HepG2 (cell line): ENCODE results near the gene PPP1R8. TPM values are rescaled to one million over a fixed set of nuclear protein-coding genes. Genes with fewer than 3 reads are reported as not detected.
A peak's percentile ranks its signal among the peaks of the same experiment; 100 is the strongest.

ENCODE experiments used
- ATAC-seq: fragments of 200-7000 bp; cut with Tn5 transposase; 3 replicates; pipeline ENCODE4 v1.9.1; 2020; ENCODE audit warnings: mild to moderate bottlenecking, moderate library complexity
- BruUV-seq: library from RNA; stranded (reverse); fragments of 400-500 nt; replicated peaks from 2 replicates; lab custom pipeline; 2021; lab: Mats Ljungman, UMichigan
- CTCF ChIA-PET: fragments of 300-600 bp; formaldehyde crosslinking; extraction: SDS; loops from one replicate; lab custom pipeline; 2021; ENCODE audit warnings: low total read pairs, inconsistent platforms, low intra/inter-chr PET ratio; lab: Yijun Ruan, JAX
- POLR2A ChIA-PET: fragments of 350-600 bp; sonication (Branson Sonifier 250); formaldehyde crosslinking; loops from one replicate; lab custom pipeline; 2020; ENCODE audit warnings: antibody characterized with exemption, inconsistent platforms; lab: Yijun Ruan, JAX
- DNase-seq: peaks from one replicate; pipeline ENCODE4 v3.0.0-alpha.2; 2015; ENCODE audit warnings: low spot score
- FAIRE-seq: peaks from 3 replicates; lab custom pipeline; 2011; peaks lifted over from hg19 to GRCh38; lab: Jason Lieb, UNC
- H2AFZ ChIP-seq: one replicate; pipeline ENCODE4 v1.6.1; 2011; ENCODE audit warnings: low read length, inconsistent platforms
- H3K27ac ChIP-seq: fragments of 300-600 bp; 3 replicates; pipeline ENCODE4 v1.8.0; 2011; ENCODE audit warnings: mixed run types, mild to moderate bottlenecking, mixed read lengths, low read length, inconsistent platforms; ENCODE audit not compliant: insufficient read depth; ENCODE audit errors: extremely low read length
- H3K27me3 ChIP-seq, 2 experiments: fragments of 200-600 bp in 1 of 2; 2 replicates in 1 of 2; 3 replicates in 1 of 2; pipeline versions ENCODE4 v1.6.0 to v1.8.0; 2011; ENCODE audit warnings: low read length in 2 of 2, mild to moderate bottlenecking in 2 of 2, moderate library complexity in 2 of 2, inconsistent platforms in 1 of 2; ENCODE audit not compliant: insufficient read depth in 2 of 2, control insufficient read depth in 1 of 2
- H3K36me3 ChIP-seq, 2 experiments: fragments of 200-600 bp in 1 of 2; replicated peaks in 1 of 2; 2 replicates in 1 of 2; 3 replicates in 1 of 2; pipeline versions ENCODE4 v1.5.1 to v1.8.0; 2011; ENCODE audit warnings: low read length in 2 of 2, inconsistent platforms in 1 of 2; ENCODE audit not compliant: insufficient read depth in 2 of 2, control insufficient read depth in 1 of 2
- H3K4me1 ChIP-seq: 2 replicates; pipeline ENCODE4 v1.5.1; 2012; ENCODE audit warnings: low read length, inconsistent platforms; ENCODE audit not compliant: insufficient read depth
- H3K4me2 ChIP-seq: 2 replicates; pipeline ENCODE4 v1.6.0; 2011; ENCODE audit warnings: low read depth, low read length, inconsistent platforms
- H3K4me3 ChIP-seq, 3 experiments: fragments of 200-600 bp in 1 of 3; sonication (generic), shearing (Covaris generic) in 1 of 3; replicated peaks in 1 of 3; 2 replicates each; pipeline ENCODE4 v1.5.1; 2011 to 2016; ENCODE audit warnings: low read length in 3 of 3, inconsistent platforms in 2 of 3, low read depth in 2 of 3, mild to moderate bottlenecking in 2 of 3, control low read depth in 1 of 3, mixed read lengths in 1 of 3; ENCODE audit not compliant: insufficient read depth in 1 of 3
- H3K79me2 ChIP-seq: one replicate; pipeline ENCODE4 v1.6.1; 2011; ENCODE audit warnings: low read length, inconsistent platforms; ENCODE audit not compliant: insufficient read depth
- H3K9ac ChIP-seq: 2 replicates; pipeline ENCODE4 v1.6.0; 2011; ENCODE audit warnings: mild to moderate bottlenecking, low read depth, low read length, inconsistent platforms; ENCODE audit not compliant: insufficient read depth
- H3K9me3 ChIP-seq: 2 replicates; pipeline ENCODE4 v1.5.1; 2012; ENCODE audit warnings: mild to moderate bottlenecking, low read length
- H4K20me1 ChIP-seq: 2 replicates; pipeline ENCODE4 v1.6.0; 2011; ENCODE audit warnings: inconsistent platforms, mild to moderate bottlenecking, low read length, moderate library complexity; ENCODE audit not compliant: insufficient read depth
- CREB1 ChIP-seq, 2 experiments: fragments of 450-650 bp in 1 of 2; IDR thresholded peaks; 2 replicates each; pipeline ENCODE4 v1.6.1; 2016 to 2017; ENCODE audit warnings: control low read depth in 1 of 2, mild to moderate bottlenecking in 1 of 2, missing compliant biosample characterization in 1 of 2, missing genetic modification characterization in 1 of 2
- GFI1 ChIP-seq: sonication (generic); formaldehyde crosslinking; IDR thresholded peaks from 2 replicates; pipeline ENCODE4 v1.5.0; 2020; ENCODE audit warnings: missing genetic modification reagents, mild to moderate bottlenecking, borderline replicate concordance
- HNF4G ChIP-seq, 2 experiments: sonication (generic) in 1 of 2; formaldehyde crosslinking in 1 of 2; IDR thresholded peaks; 2 replicates each; pipeline versions ENCODE4 v1.4.0 to v1.6.1; 2011 to 2020; ENCODE audit warnings: borderline replicate concordance in 2 of 2, low read depth in 2 of 2, mild to moderate bottlenecking in 2 of 2, low read length in 1 of 2, missing genetic modification reagents in 1 of 2, moderate library complexity in 1 of 2
- SNRNP70 ChIP-seq: fragments of 200-400 bp; formaldehyde crosslinking; IDR thresholded peaks from 2 replicates; pipeline ENCODE4 v1.6.1; 2017; ENCODE audit warnings: mild to moderate bottlenecking, low read depth, low read length, moderate library complexity
- ZKSCAN1 ChIP-seq: fragments of 150-350 bp; IDR thresholded peaks from 2 replicates; pipeline ENCODE4 v1.6.1; 2014; ENCODE audit warnings: low read length
- ZNF607 ChIP-seq: sonication (generic); formaldehyde crosslinking; IDR thresholded peaks from 2 replicates; pipeline ENCODE4 v1.5.1; 2020; ENCODE audit warnings: missing genetic modification reagents, mild to moderate bottlenecking, borderline replicate concordance
- ZNF777 ChIP-seq: sonication (generic); formaldehyde crosslinking; IDR thresholded peaks from 2 replicates; pipeline ENCODE4 v1.4.0; 2020; ENCODE audit warnings: missing genetic modification reagents
- ZNF850 ChIP-seq: sonication (generic); formaldehyde crosslinking; conservative IDR thresholded peaks from 2 replicates; pipeline ENCODE4 v1.9.0; 2021; ENCODE audit warnings: mild to moderate bottlenecking, missing genetic modification reagents
- WGBS: methylation state at CpG from one replicate; pipeline ENCODE4 v1.1.6; 2017; ENCODE audit warnings: low lambda C conversion rate; 5-methylcytosine and 5-hydroxymethylcytosine counted together
- in situ Hi-C: cut with HindIII; loops from 2 replicates; pipeline ENCODE4 v1.10.0; 2017; ENCODE audit warnings: low pct_unique_long_range_greater_than_20kb; ENCODE audit not compliant: extremely low pct_ligation_motif_present
- intact Hi-C: fragments of 100-400 bp; cut with micrococcal nuclease; formaldehyde crosslinking; loops from one replicate; pipeline ENCODE4 v1.10.0; 2022; ENCODE audit not compliant: unreplicated experiment
- polyA plus RNA-seq, 8 experiments: library from polyadenylated mRNA; depleted of rRNA in 3 of 8; stranded (reverse) in 7 of 8; unstranded in 1 of 8; fragments of >200 nt; fragmentation: Illumina TruSeq in 4 of 8; extraction: Trizol in 4 of 8; gene quantifications; 2 replicates each; pipeline versions ENCODE4 v1.2.1 to v1.2.3, GENCODE V29; 2011 to 2016; ENCODE audit warnings: low read depth in 4 of 8, missing spikeins in 1 of 8, mixed read lengths in 1 of 8; ENCODE audit not compliant: insufficient read depth in 1 of 8
- total RNA-seq, 5 experiments: library from RNA; depleted of rRNA; stranded (reverse); fragments of >200 nt; fragmentation: Illumina TruSeq; extraction: Trizol; gene quantifications; 2 replicates each; pipeline ENCODE4 v1.2.3, GENCODE V29; 2016; ENCODE audit warnings: low read depth in 1 of 5
- TF ChIP-seq, protein P1 (sequence below): sonication (generic); formaldehyde crosslinking; IDR thresholded peaks from 2 replicates; pipeline ENCODE4 v1.4.0; 2020; ENCODE audit warnings: missing genetic modification reagents, mild to moderate bottlenecking, borderline replicate concordance
- TF ChIP-seq, protein P2 (sequence below): IDR thresholded peaks from 2 replicates; pipeline ENCODE4 v1.6.1; 2012; ENCODE audit warnings: low read length, improper control_type of control experiment

Gene PPP1R8
- total and polyA plus RNA-seq, 2 of the 13 experiments (the other 11 are each of a cell fraction or from before 2014, with no cell fraction given): 38.3 to 62.2 TPM

DNA sequence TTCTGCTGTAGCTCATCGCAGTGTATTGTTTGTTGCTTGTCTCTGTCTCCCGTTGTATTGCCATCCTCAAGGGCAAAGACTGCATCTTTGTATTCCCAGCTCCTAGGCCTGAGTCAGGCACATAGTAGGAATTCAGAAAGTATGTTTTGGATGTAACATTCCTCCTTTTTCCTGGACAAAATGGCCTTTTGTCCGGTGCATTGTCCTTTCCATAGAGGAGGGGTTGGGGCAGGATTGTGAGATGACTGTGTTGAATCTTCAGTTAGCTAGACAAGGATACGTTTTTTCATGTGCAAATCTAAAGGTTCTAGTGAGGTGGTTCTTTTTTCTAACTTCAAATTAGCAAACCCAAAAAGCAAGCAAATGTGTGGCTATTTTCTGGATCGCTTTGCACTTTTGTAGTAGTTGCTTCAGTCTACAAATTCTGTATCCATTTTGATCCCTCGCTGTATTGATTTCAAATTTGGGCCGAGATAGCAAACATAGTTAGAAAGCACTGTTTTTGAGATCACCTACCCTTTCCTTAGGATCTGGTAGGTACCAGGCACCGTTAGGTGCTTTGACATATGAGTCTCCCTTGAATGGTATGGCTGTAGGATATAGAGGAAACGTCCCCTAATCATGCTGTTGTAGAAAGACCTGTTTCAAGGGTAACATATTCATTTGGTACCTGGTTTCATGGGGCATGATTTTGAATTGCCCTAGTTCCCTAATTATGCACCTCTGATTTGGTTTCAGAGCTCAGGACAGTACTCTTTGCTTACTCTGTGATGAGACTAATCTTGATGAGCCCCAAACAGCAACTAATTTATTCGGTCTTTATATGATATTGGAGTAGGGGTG is 1.2 kb downstream of the PPP1R8 start (continued):
- TF ChIP-seq, protein P1, sequence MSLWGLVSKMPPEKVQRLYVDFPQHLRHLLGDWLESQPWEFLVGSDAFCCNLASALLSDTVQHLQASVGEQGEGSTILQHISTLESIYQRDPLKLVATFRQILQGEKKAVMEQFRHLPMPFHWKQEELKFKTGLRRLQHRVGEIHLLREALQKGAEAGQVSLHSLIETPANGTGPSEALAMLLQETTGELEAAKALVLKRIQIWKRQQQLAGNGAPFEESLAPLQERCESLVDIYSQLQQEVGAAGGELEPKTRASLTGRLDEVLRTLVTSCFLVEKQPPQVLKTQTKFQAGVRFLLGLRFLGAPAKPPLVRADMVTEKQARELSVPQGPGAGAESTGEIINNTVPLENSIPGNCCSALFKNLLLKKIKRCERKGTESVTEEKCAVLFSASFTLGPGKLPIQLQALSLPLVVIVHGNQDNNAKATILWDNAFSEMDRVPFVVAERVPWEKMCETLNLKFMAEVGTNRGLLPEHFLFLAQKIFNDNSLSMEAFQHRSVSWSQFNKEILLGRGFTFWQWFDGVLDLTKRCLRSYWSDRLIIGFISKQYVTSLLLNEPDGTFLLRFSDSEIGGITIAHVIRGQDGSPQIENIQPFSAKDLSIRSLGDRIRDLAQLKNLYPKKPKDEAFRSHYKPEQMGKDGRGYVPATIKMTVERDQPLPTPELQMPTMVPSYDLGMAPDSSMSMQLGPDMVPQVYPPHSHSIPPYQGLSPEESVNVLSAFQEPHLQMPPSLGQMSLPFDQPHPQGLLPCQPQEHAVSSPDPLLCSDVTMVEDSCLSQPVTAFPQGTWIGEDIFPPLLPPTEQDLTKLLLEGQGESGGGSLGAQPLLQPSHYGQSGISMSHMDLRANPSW: no peak
- TF ChIP-seq, protein P2, sequence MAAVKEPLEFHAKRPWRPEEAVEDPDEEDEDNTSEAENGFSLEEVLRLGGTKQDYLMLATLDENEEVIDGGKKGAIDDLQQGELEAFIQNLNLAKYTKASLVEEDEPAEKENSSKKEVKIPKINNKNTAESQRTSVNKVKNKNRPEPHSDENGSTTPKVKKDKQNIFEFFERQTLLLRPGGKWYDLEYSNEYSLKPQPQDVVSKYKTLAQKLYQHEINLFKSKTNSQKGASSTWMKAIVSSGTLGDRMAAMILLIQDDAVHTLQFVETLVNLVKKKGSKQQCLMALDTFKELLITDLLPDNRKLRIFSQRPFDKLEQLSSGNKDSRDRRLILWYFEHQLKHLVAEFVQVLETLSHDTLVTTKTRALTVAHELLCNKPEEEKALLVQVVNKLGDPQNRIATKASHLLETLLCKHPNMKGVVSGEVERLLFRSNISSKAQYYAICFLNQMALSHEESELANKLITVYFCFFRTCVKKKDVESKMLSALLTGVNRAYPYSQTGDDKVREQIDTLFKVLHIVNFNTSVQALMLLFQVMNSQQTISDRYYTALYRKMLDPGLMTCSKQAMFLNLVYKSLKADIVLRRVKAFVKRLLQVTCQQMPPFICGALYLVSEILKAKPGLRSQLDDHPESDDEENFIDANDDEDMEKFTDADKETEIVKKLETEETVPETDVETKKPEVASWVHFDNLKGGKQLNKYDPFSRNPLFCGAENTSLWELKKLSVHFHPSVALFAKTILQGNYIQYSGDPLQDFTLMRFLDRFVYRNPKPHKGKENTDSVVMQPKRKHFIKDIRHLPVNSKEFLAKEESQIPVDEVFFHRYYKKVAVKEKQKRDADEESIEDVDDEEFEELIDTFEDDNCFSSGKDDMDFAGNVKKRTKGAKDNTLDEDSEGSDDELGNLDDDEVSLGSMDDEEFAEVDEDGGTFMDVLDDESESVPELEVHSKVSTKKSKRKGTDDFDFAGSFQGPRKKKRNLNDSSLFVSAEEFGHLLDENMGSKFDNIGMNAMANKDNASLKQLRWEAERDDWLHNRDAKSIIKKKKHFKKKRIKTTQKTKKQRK: no peak
- peak; percentile 84 for TF ChIP-seq ZKSCAN1

DNA sequence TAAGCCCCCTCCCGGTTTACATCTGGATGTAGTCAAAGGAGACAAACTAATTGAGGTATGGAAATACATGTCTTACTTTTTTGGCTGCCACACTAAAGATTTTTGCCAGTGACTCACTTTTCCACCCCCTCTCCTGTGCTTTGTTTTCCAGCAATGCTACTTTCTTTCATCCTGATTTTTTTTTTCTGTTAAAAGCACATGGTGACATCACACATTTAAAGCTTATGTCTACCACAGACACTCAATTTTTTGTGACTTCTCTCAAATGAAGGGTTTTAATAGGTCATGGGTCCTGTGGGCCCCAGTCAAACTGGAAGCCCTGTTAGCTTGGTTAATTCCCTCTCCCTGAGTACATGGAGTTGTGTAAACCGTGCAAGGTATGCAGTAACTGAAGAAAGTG is 2.2 kb downstream of the PPP1R8 start:
- H2AFZ ChIP-seq: no peak overlapping the region
- WGBS: 78% methylated on average over 2 of the region's 2 CpGs

More for the DNA sequence above, 2.2 kb downstream of the PPP1R8 start:
- H3K79me2 ChIP-seq: peaks cover 59% of the 10 kb centered on the region
- H4K20me1 ChIP-seq: no peaks in the 10 kb centered on the region
- peak overlapping the region; percentile 13 for H3K27ac ChIP-seq
- peak overlapping the region; percentile 91 for H3K4me2 ChIP-seq
- peak overlapping the region in 1 of 3 experiments; percentile 86; a peak in 2 of 6 replicates for H3K4me3 ChIP-seq
- H3K27me3 ChIP-seq: no peaks in the 10 kb centered on the region; a peak in 1 of 5 replicates
- POLR2A ChIA-PET: interaction anchor here (1.1 to 5.8 kb wide), 3 partner anchors 15 to 161 kb away, joined by 3 to 89 read pairs (median 5); partner anchors contain the start of genes IFI6 and STX12
- H3K9ac ChIP-seq: peak overlapping the region; percentile 32; the same call in 1 of the 2 replicates
- FAIRE-seq (no peak), DNase-seq (no peak), ATAC-seq (no peak)
- intact Hi-C loops (loop anchor here (5.0 kb wide), 2 partner anchors 60 to 160 kb away; partner anchors contain the start of genes IFI6 and STX12), in situ Hi-C loops (no loop called here)
- H3K9me3 ChIP-seq: no peaks in the 10 kb centered on the region
- peaks cover 62% of the 10 kb centered on the region for H3K4me1 ChIP-seq
- H3K36me3 ChIP-seq: peaks cover 0 to 36% of the 10 kb centered on the region in 2 experiments; a peak in 2 of 5 replicates
- no TSS peak for BruUV-seq
- CTCF ChIA-PET: no interaction called here
- no peak for TF ChIP-seq ZNF777 (CRISPR knock-in tag)
- TF ChIP-seq ZNF607 (CRISPR knock-in tag): no peak
- 0 out of 2 replicates have a peak, but pooled peaks have one; percentile 29 for TF ChIP-seq CREB1 (IDR thresholded peaks at IDR 0.05)
- no peak for TF ChIP-seq CREB1 (CRISPR knock-in tag; IDR thresholded peaks at IDR 0.05)
- TF ChIP-seq ZNF850 (CRISPR knock-in tag): no peak
- no peak for TF ChIP-seq HNF4G (IDR thresholded peaks at IDR 0.05; ENCODE audit: borderline replicate concordance, low read depth, low read length)
- no peak for TF ChIP-seq HNF4G (CRISPR knock-in tag; IDR thresholded peaks at IDR 0.05; ENCODE audit: borderline replicate concordance, low read depth)
- TF ChIP-seq GFI1: no peak
- TF ChIP-seq SNRNP70: no peak
